ENCODE measurements around the gene STARD3. TPM values are rescaled to one million over a fixed set of nuclear protein-coding genes. Genes with fewer than 3 reads are reported as not detected.

STARD3 gene
- total and polyA plus RNA-seq, 2 donors from 2014 or later, result 32.1 to 47.6 TPM

GRCh38 chr17:39642291-39643074 lies 5.5 kb downstream of the STARD3 start:
- TF ChIP-seq CTCF (IDR thresholded peaks at IDR 0.05; ENCODE audit: borderline replicate concordance, extremely low read depth, insufficient read depth), result no peak
- H3K4me1 ChIP-seq (ENCODE audit: control insufficient read depth in 2 of 3, insufficient read depth in 2 of 3, low read depth in 1 of 3, low read length in 3 of 3), result peaks cover 2 to 27% (median 9%) of the 10 kb centered on the region in 3 donors
- DNase-seq (no peak), FAIRE-seq (no peak)
- H3K9ac ChIP-seq (ENCODE audit: low read length in 3 of 3), result no peak overlapping the region
- intact Hi-C loops (cut with DNase I), result no loop called here
- no peaks in the 10 kb centered on the region for H3K27me3 ChIP-seq (ENCODE audit: control insufficient read depth, insufficient read depth, low read length)
- H3K27ac ChIP-seq (ENCODE audit: low read depth in 2 of 2, low read length in 2 of 2), result no peak overlapping the region
- H3K36me3 ChIP-seq (ENCODE audit: control insufficient read depth in 2 of 3, insufficient read depth in 3 of 3, low read length in 3 of 3), result no peaks in the 10 kb centered on the region
- no peak overlapping the region for H3K4me3 ChIP-seq (ENCODE audit: low read length in 3 of 3)
- H3K9me3 ChIP-seq (ENCODE audit: control insufficient read depth in 2 of 3, insufficient read depth in 1 of 3, low read length in 3 of 3), result no peaks in the 10 kb centered on the region

GRCh38 chr17:39643271-39643670 lies 6.3 kb downstream of the STARD3 start:
- Histone ChIP-seq H3K4me1 (ENCODE audit: control insufficient read depth in 2 of 3, insufficient read depth in 2 of 3, low read depth in 1 of 3, low read length in 3 of 3) (peaks cover 0 to 19% (median 4%) of the 10 kb centered on the region in 3 donors), H3K36me3 (ENCODE audit: control insufficient read depth in 2 of 3, insufficient read depth in 3 of 3, low read length in 3 of 3) (no peaks in the 10 kb centered on the region), H3K9me3 (ENCODE audit: control insufficient read depth in 2 of 3, insufficient read depth in 1 of 3, low read length in 3 of 3) (no peaks in the 10 kb centered on the region), H3K27ac (ENCODE audit: low read depth in 2 of 2, low read length in 2 of 2) (no peak overlapping the region), H3K4me3 (ENCODE audit: low read length in 3 of 3) (no peak overlapping the region), H3K9ac (ENCODE audit: low read length in 3 of 3) (no peak overlapping the region), H3K27me3 (ENCODE audit: control insufficient read depth, insufficient read depth, low read length) (no peaks in the 10 kb centered on the region)
- FAIRE-seq, result no peak
- intact Hi-C loops (cut with DNase I), result no loop called here
- no peak for DNase-seq
- no peak for TF ChIP-seq CTCF (IDR thresholded peaks at IDR 0.05; ENCODE audit: borderline replicate concordance, extremely low read depth, insufficient read depth)

- DNase-seq, result no peak
- Histone ChIP-seq H3K9ac (ENCODE audit: low read length in 3 of 3) (no peak overlapping the region), H3K4me1 (ENCODE audit: control insufficient read depth in 2 of 3, insufficient read depth in 2 of 3, low read depth in 1 of 3, low read length in 3 of 3) (peaks cover 0 to 5% (median 0%) of the 10 kb centered on the region in 3 donors), H3K27me3 (ENCODE audit: control insufficient read depth, insufficient read depth, low read length) (no peaks in the 10 kb centered on the region), H3K9me3 (ENCODE audit: control insufficient read depth in 2 of 3, insufficient read depth in 1 of 3, low read length in 3 of 3) (no peaks in the 10 kb centered on the region), H3K4me3 (ENCODE audit: low read length in 3 of 3) (no peak overlapping the region), H3K36me3 (ENCODE audit: control insufficient read depth in 2 of 3, insufficient read depth in 3 of 3, low read length in 3 of 3) (peaks cover 0 to 3% (median 2%) of the 10 kb centered on the region in 3 donors), H3K27ac (ENCODE audit: low read depth in 2 of 2, low read length in 2 of 2) (no peak overlapping the region)
- intact Hi-C loops (cut with DNase I), result no loop called here
- no peak for FAIRE-seq
- TF ChIP-seq CTCF (IDR thresholded peaks at IDR 0.05; ENCODE audit: borderline replicate concordance, extremely low read depth, insufficient read depth), result no peak
These were observed 10.3 kb downstream of the STARD3 start for GRCh38 chr17:39647256-39647655.

All from kidney (tissue), 14 donors.